HCT116 (cell line): ENCODE data around the gene NEK9. TPM values are rescaled to one million over a fixed set of nuclear protein-coding genes. Genes with fewer than 3 reads are reported as not detected.

ENCODE experiments used
- ATAC-seq: fragments of 200-7000 bp; cut with Tn5 transposase; 2 replicates; pipeline ENCODE4 v1.9.1; 2020; ENCODE audit warnings: mild to moderate bottlenecking, moderate library complexity
- BruUV-seq: library from RNA; stranded (reverse); fragments of 400-500 nt; replicated peaks from 2 replicates; lab custom pipeline; 2021; lab: Mats Ljungman, UMichigan
- CTCF ChIA-PET: fragments of 300-600 bp; sonication (Branson Sonifier 250); formaldehyde crosslinking; loops from one replicate; lab custom pipeline; 2021; ENCODE audit warnings: antibody characterized with exemption; lab: Charles Lee
- POLR2A ChIA-PET: fragments of 300-600, 350-600 bp; sonication (Branson Sonifier 250); formaldehyde crosslinking; loops from one replicate; lab custom pipeline; 2021; ENCODE audit warnings: antibody characterized with exemption; lab: Charles Lee
- RAD21 ChIA-PET, 2 experiments: fragments of 300-600 bp; sonication (Branson Sonifier 250); formaldehyde crosslinking; loops; one replicate each; lab custom pipeline; 2023; ENCODE audit warnings: low total read pairs in 2 of 2; ENCODE audit not compliant: uncharacterized antibody in 2 of 2, unreplicated experiment in 2 of 2, low non-redundant PET in 1 of 2; lab: Charles Lee
- DNase-seq: peaks from one replicate; pipeline ENCODE4 v3.0.0-alpha.2; 2010; ENCODE audit warnings: low read depth, low spot score
- H2AFZ ChIP-seq: fragments of 200-600 bp; shearing (Covaris generic), sonication (generic); 2 replicates; pipeline ENCODE4 v1.6.1; 2017; ENCODE audit warnings: low read depth, mixed run types, mixed read lengths, antibody characterized with exemption, low read length; ENCODE audit not compliant: poor library complexity, severe bottlenecking
- H3K27ac ChIP-seq: 2 replicates; pipeline ENCODE4 v1.5.1; 2012; ENCODE audit warnings: low read depth, low read length
- H3K27me3 ChIP-seq: fragments of 200-600 bp; sonication (generic); 2 replicates; pipeline ENCODE4 v1.6.1; 2016; ENCODE audit warnings: mixed run types, low read length, mixed read lengths; ENCODE audit not compliant: insufficient read depth
- H3K36me3 ChIP-seq, 2 experiments: fragments of 200-500 bp in 1 of 2; fragments of 200-600 bp in 1 of 2; sonication (Bioruptor generic) in 1 of 2; sonication (generic) in 1 of 2; 2 replicates each; pipeline versions ENCODE4 v1.5.1 to v1.6.1; 2014 to 2016; ENCODE audit warnings: low read length in 2 of 2, inconsistent platforms in 1 of 2, mixed read lengths in 1 of 2, mixed run types in 1 of 2; ENCODE audit not compliant: insufficient read depth in 2 of 2, control insufficient read depth in 1 of 2
- H3K4me1 ChIP-seq, 2 experiments: fragments of 200-600 bp in 1 of 2; sonication (generic) in 1 of 2; 2 replicates each; pipeline versions ENCODE4 v1.5.1 to v1.6.1; 2012 to 2017; ENCODE audit warnings: low read length in 2 of 2, inconsistent platforms in 1 of 2, mild to moderate bottlenecking in 1 of 2, mixed read lengths in 1 of 2, mixed run types in 1 of 2, moderate library complexity in 1 of 2; ENCODE audit not compliant: insufficient read depth in 2 of 2, control insufficient read depth in 1 of 2
- H3K4me2 ChIP-seq: fragments of 200-600 bp; sonication (generic); 2 replicates; pipeline ENCODE4 v1.6.1; 2017; ENCODE audit warnings: mixed run types, low read length, mixed read lengths
- H3K4me3 ChIP-seq, 2 experiments: fragments of 200-600 bp in 1 of 2; sonication (generic) in 1 of 2; replicated peaks in 1 of 2; 2 replicates each; pipeline ENCODE4 v1.5.1; 2011 to 2016; ENCODE audit warnings: low read length in 2 of 2, control low read depth in 1 of 2, low read depth in 1 of 2, mild to moderate bottlenecking in 1 of 2, mixed read lengths in 1 of 2, mixed run types in 1 of 2
- H3K79me2 ChIP-seq: fragments of 200-600 bp; sonication (generic); 2 replicates; pipeline ENCODE4 v1.6.1; 2017; ENCODE audit warnings: mild to moderate bottlenecking, mixed run types, low read length, moderate library complexity, mixed read lengths; ENCODE audit not compliant: insufficient read depth
- H3K9ac ChIP-seq: fragments of 200-600 bp; sonication (generic); 2 replicates; pipeline ENCODE4 v1.6.1; 2016; ENCODE audit warnings: low read length, mixed read lengths
- H3K9me2 ChIP-seq: fragments of 200-600 bp; sonication (generic), shearing (Covaris generic); 2 replicates; pipeline ENCODE4 v1.6.1; 2017; ENCODE audit warnings: mixed run types, mild to moderate bottlenecking, moderate library complexity; ENCODE audit not compliant: insufficient read depth
- H3K9me3 ChIP-seq, 2 experiments: fragments of 200-500 bp in 1 of 2; fragments of 200-600 bp in 1 of 2; sonication (Bioruptor generic) in 1 of 2; sonication (generic) in 1 of 2; 2 replicates each; pipeline ENCODE4 v1.6.1; 2014 to 2017; ENCODE audit warnings: low read length in 2 of 2, mixed read lengths in 2 of 2, inconsistent platforms in 1 of 2, low read depth in 1 of 2, mild to moderate bottlenecking in 1 of 2, mixed run types in 1 of 2, moderate library complexity in 1 of 2; ENCODE audit not compliant: control insufficient read depth in 1 of 2, insufficient read depth in 1 of 2
- H4K20me1 ChIP-seq: fragments of 200-600 bp; sonication (generic), shearing (Covaris generic); 2 replicates; pipeline ENCODE4 v1.6.1; 2017; ENCODE audit warnings: mixed run types, mild to moderate bottlenecking, moderate library complexity; ENCODE audit not compliant: insufficient read depth
- CBX3 ChIP-seq: IDR thresholded peaks from 2 replicates; pipeline ENCODE4 v1.6.1; 2012; ENCODE audit warnings: low read depth
- CEBPB ChIP-seq: IDR thresholded peaks from 2 replicates; pipeline ENCODE4 v1.6.1; 2012; ENCODE audit warnings: low read depth
- EGR1 ChIP-seq: IDR thresholded peaks from 2 replicates; pipeline ENCODE4 v1.6.1; 2012; ENCODE audit warnings: low read depth
- EZH2 ChIP-seq: fragments of 200-600 bp; sonication (generic); IDR thresholded peaks from 2 replicates; pipeline ENCODE4 v1.6.1; 2017; ENCODE audit warnings: antibody characterized with exemption, mixed run types
- FOSL1 ChIP-seq: IDR thresholded peaks from 2 replicates; pipeline ENCODE4 v1.6.1; 2012; ENCODE audit warnings: low read depth
- JUND ChIP-seq: IDR thresholded peaks from 2 replicates; pipeline ENCODE4 v1.6.1; 2012
- MAX ChIP-seq: IDR thresholded peaks from 2 replicates; pipeline ENCODE4 v1.6.1; 2012
- POLR2A ChIP-seq: IDR thresholded peaks from 2 replicates; pipeline ENCODE4 v1.7.0; 2011; ENCODE audit warnings: borderline replicate concordance; ENCODE audit not compliant: insufficient read depth, insufficient read length; ENCODE audit errors: extremely low read depth
- POLR2AphosphoS5 ChIP-seq: IDR thresholded peaks from 2 replicates; pipeline ENCODE4 v1.6.1; 2011; ENCODE audit warnings: mild to moderate bottlenecking, low read depth, low read length, moderate library complexity
- RAD21 ChIP-seq: IDR thresholded peaks from 2 replicates; pipeline ENCODE4 v1.6.1; 2012; ENCODE audit warnings: low read depth, mild to moderate bottlenecking
- SIN3A ChIP-seq: IDR thresholded peaks from 2 replicates; pipeline ENCODE4 v1.6.1; 2012; ENCODE audit warnings: low read depth
- SP1 ChIP-seq: IDR thresholded peaks from 2 replicates; pipeline ENCODE4 v1.6.1; 2012; ENCODE audit warnings: low read depth
- SRF ChIP-seq: IDR thresholded peaks from 2 replicates; pipeline ENCODE4 v1.6.1; 2012; ENCODE audit warnings: low read depth
- TCF7L2 ChIP-seq: IDR thresholded peaks from 2 replicates; pipeline ENCODE4 v1.7.0; 2011; ENCODE audit warnings: borderline replicate concordance, inconsistent platforms; ENCODE audit not compliant: insufficient read depth, insufficient read length; ENCODE audit errors: extremely low read depth
- ZBTB33 ChIP-seq: IDR thresholded peaks from 2 replicates; pipeline ENCODE4 v1.6.1; 2011; ENCODE audit warnings: mild to moderate bottlenecking, low read length, moderate library complexity; ENCODE audit not compliant: insufficient replicate concordance; ENCODE audit errors: extremely low read depth
- ZFX ChIP-seq: fragments of 450-650 bp; IDR thresholded peaks from 2 replicates; pipeline ENCODE4 v1.6.1; 2017
- ZNF274 ChIP-seq: fragments of 200-500 bp; sonication (Bioruptor generic); IDR thresholded peaks from 2 replicates; pipeline ENCODE4 v1.6.1; 2014; ENCODE audit warnings: mild to moderate bottlenecking, low read depth, low read length, inconsistent platforms
- intact Hi-C: fragments of 100-400 bp; cut with micrococcal nuclease; formaldehyde crosslinking; loops from 2 replicates; pipeline ENCODE4 v1.10.0; 2022
- total RNA-seq: library from RNA; stranded (reverse); gene quantifications from one replicate; pipeline ENCODE4 v1.2.1, GENCODE V29; 2021; ENCODE audit not compliant: unreplicated experiment
- TF ChIP-seq, protein P1 (sequence below): IDR thresholded peaks from 2 replicates; pipeline ENCODE4 v1.6.1; 2012
- TF ChIP-seq, protein P2 (sequence below), 3 experiments: fragments of 200-600 bp in 1 of 3; sonication (generic) in 1 of 3; IDR thresholded peaks in 2 of 3; conservative IDR thresholded peaks in 1 of 3; 2 replicates each; pipeline ENCODE4 v1.5.1; 2012 to 2017; ENCODE audit warnings: low read depth in 2 of 3, low read length in 2 of 3, antibody characterized with exemption in 1 of 3, borderline replicate concordance in 1 of 3, control low read depth in 1 of 3, mild to moderate bottlenecking in 1 of 3, mixed read lengths in 1 of 3, mixed run types in 1 of 3, moderate library complexity in 1 of 3; ENCODE audit not compliant: insufficient read depth in 1 of 3
- TF ChIP-seq, protein P3 (sequence below): IDR thresholded peaks from 2 replicates; pipeline ENCODE4 v1.6.1; 2012; ENCODE audit warnings: low read depth

The NEK9 gene
- total RNA-seq, 1 experiment from 2014 or later = 64.4 TPM

DNA sequence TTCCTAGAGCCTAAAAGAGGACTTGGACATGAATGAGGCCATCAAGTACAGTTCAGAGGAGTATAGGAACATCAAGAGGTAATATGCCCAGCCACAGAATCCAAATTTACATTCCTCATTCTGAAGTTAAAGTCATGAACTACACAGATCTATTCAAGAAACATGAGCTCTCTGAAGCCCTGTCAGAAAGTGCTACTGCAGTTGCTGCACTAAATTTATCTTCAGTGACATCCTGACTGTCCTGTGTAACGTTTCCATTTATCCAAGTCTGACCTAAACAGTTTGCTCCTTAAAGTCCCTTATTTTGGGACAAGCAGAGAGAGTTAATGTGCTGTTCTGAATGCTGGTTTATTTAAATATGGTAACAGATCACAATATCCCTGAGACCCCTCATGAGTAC, 28.2 kb downstream of the NEK9 start:
- BruUV-seq = no TSS peak
- no peak for TF ChIP-seq JUND
- TF ChIP-seq POLR2A = no peak
- TF ChIP-seq SRF = no peak
- TF ChIP-seq SP1 = no peak
- TF ChIP-seq, protein P1, sequence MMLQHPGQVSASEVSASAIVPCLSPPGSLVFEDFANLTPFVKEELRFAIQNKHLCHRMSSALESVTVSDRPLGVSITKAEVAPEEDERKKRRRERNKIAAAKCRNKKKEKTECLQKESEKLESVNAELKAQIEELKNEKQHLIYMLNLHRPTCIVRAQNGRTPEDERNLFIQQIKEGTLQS = no peak
- no peak for TF ChIP-seq MAX
- TF ChIP-seq EGR1 = no peak
- no peak for TF ChIP-seq RAD21
- TF ChIP-seq POLR2AphosphoS5 = no peak
- TF ChIP-seq, protein P2, sequence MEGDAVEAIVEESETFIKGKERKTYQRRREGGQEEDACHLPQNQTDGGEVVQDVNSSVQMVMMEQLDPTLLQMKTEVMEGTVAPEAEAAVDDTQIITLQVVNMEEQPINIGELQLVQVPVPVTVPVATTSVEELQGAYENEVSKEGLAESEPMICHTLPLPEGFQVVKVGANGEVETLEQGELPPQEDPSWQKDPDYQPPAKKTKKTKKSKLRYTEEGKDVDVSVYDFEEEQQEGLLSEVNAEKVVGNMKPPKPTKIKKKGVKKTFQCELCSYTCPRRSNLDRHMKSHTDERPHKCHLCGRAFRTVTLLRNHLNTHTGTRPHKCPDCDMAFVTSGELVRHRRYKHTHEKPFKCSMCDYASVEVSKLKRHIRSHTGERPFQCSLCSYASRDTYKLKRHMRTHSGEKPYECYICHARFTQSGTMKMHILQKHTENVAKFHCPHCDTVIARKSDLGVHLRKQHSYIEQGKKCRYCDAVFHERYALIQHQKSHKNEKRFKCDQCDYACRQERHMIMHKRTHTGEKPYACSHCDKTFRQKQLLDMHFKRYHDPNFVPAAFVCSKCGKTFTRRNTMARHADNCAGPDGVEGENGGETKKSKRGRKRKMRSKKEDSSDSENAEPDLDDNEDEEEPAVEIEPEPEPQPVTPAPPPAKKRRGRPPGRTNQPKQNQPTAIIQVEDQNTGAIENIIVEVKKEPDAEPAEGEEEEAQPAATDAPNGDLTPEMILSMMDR (IDR thresholded peaks at IDR 0.05 in 2 of 3, conservative IDR thresholded peaks at IDR 0.05 in 1 of 3; ENCODE audit: borderline replicate concordance in 1 of 3, insufficient read depth in 1 of 3, low read depth in 2 of 3, low read length in 2 of 3) = no peak
- no peak for TF ChIP-seq ZFX
- TF ChIP-seq SIN3A = no peak
- TF ChIP-seq FOSL1 = no peak
- no peak for TF ChIP-seq ZNF274
- no peak for TF ChIP-seq TCF7L2
- no peak for TF ChIP-seq CBX3
- no peak for TF ChIP-seq ZBTB33
- TF ChIP-seq EZH2 = no peak
- TF ChIP-seq CEBPB = no peak
- TF ChIP-seq, protein P3, sequence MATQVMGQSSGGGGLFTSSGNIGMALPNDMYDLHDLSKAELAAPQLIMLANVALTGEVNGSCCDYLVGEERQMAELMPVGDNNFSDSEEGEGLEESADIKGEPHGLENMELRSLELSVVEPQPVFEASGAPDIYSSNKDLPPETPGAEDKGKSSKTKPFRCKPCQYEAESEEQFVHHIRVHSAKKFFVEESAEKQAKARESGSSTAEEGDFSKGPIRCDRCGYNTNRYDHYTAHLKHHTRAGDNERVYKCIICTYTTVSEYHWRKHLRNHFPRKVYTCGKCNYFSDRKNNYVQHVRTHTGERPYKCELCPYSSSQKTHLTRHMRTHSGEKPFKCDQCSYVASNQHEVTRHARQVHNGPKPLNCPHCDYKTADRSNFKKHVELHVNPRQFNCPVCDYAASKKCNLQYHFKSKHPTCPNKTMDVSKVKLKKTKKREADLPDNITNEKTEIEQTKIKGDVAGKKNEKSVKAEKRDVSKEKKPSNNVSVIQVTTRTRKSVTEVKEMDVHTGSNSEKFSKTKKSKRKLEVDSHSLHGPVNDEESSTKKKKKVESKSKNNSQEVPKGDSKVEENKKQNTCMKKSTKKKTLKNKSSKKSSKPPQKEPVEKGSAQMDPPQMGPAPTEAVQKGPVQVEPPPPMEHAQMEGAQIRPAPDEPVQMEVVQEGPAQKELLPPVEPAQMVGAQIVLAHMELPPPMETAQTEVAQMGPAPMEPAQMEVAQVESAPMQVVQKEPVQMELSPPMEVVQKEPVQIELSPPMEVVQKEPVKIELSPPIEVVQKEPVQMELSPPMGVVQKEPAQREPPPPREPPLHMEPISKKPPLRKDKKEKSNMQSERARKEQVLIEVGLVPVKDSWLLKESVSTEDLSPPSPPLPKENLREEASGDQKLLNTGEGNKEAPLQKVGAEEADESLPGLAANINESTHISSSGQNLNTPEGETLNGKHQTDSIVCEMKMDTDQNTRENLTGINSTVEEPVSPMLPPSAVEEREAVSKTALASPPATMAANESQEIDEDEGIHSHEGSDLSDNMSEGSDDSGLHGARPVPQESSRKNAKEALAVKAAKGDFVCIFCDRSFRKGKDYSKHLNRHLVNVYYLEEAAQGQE = no peak
- Histone ChIP-seq H3K4me2 (no peak overlapping the region), H3K36me3 (peaks cover 31 to 50% of the 10 kb centered on the region in 2 experiments), H3K79me2 (no peaks in the 10 kb centered on the region), H3K27me3 (no peaks in the 10 kb centered on the region), H3K9ac (no peak overlapping the region), H3K27ac (no peak overlapping the region), H2AFZ (no peak overlapping the region), H3K4me3 (no peak overlapping the region), H3K4me1 (no peaks in the 10 kb centered on the region), H3K9me3 (no peaks in the 10 kb centered on the region), H3K9me2 (no peaks in the 10 kb centered on the region), H4K20me1 (no peaks in the 10 kb centered on the region)
- CTCF ChIA-PET = no interaction called here
- intact Hi-C loops = no loop called here
- DNase-seq = no peak
- RAD21 ChIA-PET = no interaction called here
- ATAC-seq = no peak
- POLR2A ChIA-PET = no interaction called here
